DOHH2 (cell line): Measurements from ENCODE around the gene GRHL3.

Experiments used
- CTCF ChIP-seq: fragments of 200-600 bp; sonication (generic); IDR thresholded peaks from one replicate; pipeline ENCODE4 v1.5.1; 2014; ENCODE audit warnings: antibody characterized with exemption, mild to moderate bottlenecking, low read depth, low read length; ENCODE audit not compliant: poor library complexity, severe bottlenecking
- EZH2phosphoT487 ChIP-seq: fragments of 200-600 bp; sonication (generic); IDR thresholded peaks from 2 replicates; pipeline ENCODE4 v1.6.1; 2017; ENCODE audit warnings: borderline replicate concordance, mild to moderate bottlenecking, antibody characterized with exemption, low read length, moderate library complexity, mixed read lengths

GRCh38 chr1:24319312-24319863 is at the start of gene GRHL3:
- TF ChIP-seq EZH2phosphoT487 = peak; percentile 88; the same call in 1 of the 2 replicates
- no peak for TF ChIP-seq CTCF
